Suprapubic skin (tissue), 4 donors: ENCODE results near the gene PKIB. TPM values are rescaled to one million over a fixed set of nuclear protein-coding genes. Genes with fewer than 3 reads are reported as not detected.
A peak's percentile ranks its signal among the peaks of the same experiment; 100 is the strongest.

Experiments used
- DNase-seq, 2 donors: peaks; one replicate each; pipeline ENCODE4 v3.0.0-alpha.2; 2019; ENCODE audit warnings: low spot score in 2 of 2
- H3K27ac ChIP-seq: fragments of 200-600 bp; sonication (generic); one replicate; pipeline ENCODE4 v1.5.1; 2019
- H3K27me3 ChIP-seq: fragments of 200-600 bp; sonication (generic); one replicate; pipeline ENCODE4 v1.5.1; 2019
- H3K36me3 ChIP-seq: fragments of 200-600 bp; sonication (generic); one replicate; pipeline ENCODE4 v1.5.1; 2019
- H3K4me1 ChIP-seq: fragments of 200-600 bp; sonication (generic); one replicate; pipeline ENCODE4 v1.5.1; 2019
- H3K4me3 ChIP-seq: fragments of 200-600 bp; sonication (generic); one replicate; pipeline ENCODE4 v1.5.1; 2019; ENCODE audit warnings: mild to moderate bottlenecking
- H3K9me3 ChIP-seq: fragments of 200-600 bp; sonication (generic); one replicate; pipeline ENCODE4 v1.5.1; 2019
- CTCF ChIP-seq, 2 donors: fragments of 200-600 bp in 1 of 2; fragments of 450-650 bp in 1 of 2; sonication (generic) in 1 of 2; IDR thresholded peaks; one replicate each; pipeline ENCODE4 v1.5.1; 2016 to 2019; ENCODE audit warnings: antibody characterized with exemption in 2 of 2, mild to moderate bottlenecking in 1 of 2, moderate library complexity in 1 of 2
- EP300 ChIP-seq: sonication (generic); formaldehyde crosslinking; IDR thresholded peaks from one replicate; pipeline ENCODE4 v1.6.1; 2017; ENCODE audit warnings: antibody characterized with exemption
- POLR2A ChIP-seq, 2 donors: fragments of 450-650 bp; IDR thresholded peaks; one replicate each; pipeline ENCODE4 v1.6.1; 2017; ENCODE audit warnings: antibody characterized with exemption in 2 of 2, mild to moderate bottlenecking in 2 of 2, moderate library complexity in 2 of 2
- POLR2AphosphoS5 ChIP-seq, 3 donors: sonication (generic); formaldehyde crosslinking; IDR thresholded peaks; one replicate each; pipeline ENCODE4 v1.6.1; 2017; ENCODE audit warnings: antibody characterized with exemption in 3 of 3
- WGBS: methylation state at CpG from one replicate; pipeline ENCODE4 v1.1.5; 2018; 5-methylcytosine and 5-hydroxymethylcytosine counted together
- total RNA-seq, 4 donors: library from RNA; depleted of rRNA; stranded (reverse); fragments of >200 nt; gene quantifications; one replicate each; pipeline ENCODE4 v1.1.0, GENCODE V29; 2016

PKIB gene
- total RNA-seq, 4 donors from 2014 or later = 6.4 to 12.0 (median 8.2) TPM

- WGBS = 78% methylated on average over 4 of the region's 4 CpGs
- no peaks in the 10 kb centered on the region for H3K36me3 ChIP-seq
- H3K27me3 ChIP-seq = no peaks in the 10 kb centered on the region
- H3K27ac ChIP-seq = no peak overlapping the region
- H3K4me3 ChIP-seq = no peak overlapping the region
- no peak for TF ChIP-seq EP300
- TF ChIP-seq POLR2AphosphoS5 (IDR thresholded peaks at IDR 0.05) = no peak
- TF ChIP-seq POLR2A (IDR thresholded peaks at IDR 0.05) = no peak
- no peak for TF ChIP-seq CTCF (IDR thresholded peaks at IDR 0.05)
- DNase-seq = no peak
- H3K4me1 ChIP-seq = no peaks in the 10 kb centered on the region
- no peaks in the 10 kb centered on the region for H3K9me3 ChIP-seq
These were observed 112.5 kb downstream of the PKIB start for GRCh38 chr6:122722746-122723145.

DNA sequence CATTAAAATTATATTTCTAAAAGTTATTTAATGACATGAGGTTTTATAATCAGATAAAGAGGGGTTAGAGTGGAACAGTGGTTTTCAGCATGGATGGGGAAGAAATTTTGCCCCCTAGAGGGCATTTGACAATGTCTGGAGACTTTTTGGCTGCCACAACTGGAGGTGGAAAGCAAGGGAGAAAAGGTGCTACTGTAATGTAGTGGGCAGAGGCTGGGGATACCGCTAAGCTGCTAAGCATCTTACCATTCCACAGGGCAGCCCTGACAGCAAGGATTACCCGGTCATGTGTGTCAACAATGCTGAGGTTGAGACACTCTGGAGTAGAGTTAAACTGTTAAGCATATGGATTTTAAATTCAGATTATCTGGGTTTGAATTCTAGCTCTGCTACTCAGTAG lies 116.4 kb downstream of the PKIB start:
- DNase-seq = no peak
- H3K27ac ChIP-seq = no peak overlapping the region
- WGBS = 55% methylated on average over 2 of the region's 2 CpGs
- no peaks in the 10 kb centered on the region for H3K36me3 ChIP-seq
- no peaks in the 10 kb centered on the region for H3K9me3 ChIP-seq
- H3K4me3 ChIP-seq = no peak overlapping the region
- no peaks in the 10 kb centered on the region for H3K27me3 ChIP-seq
- no peaks in the 10 kb centered on the region for H3K4me1 ChIP-seq
- TF ChIP-seq CTCF (IDR thresholded peaks at IDR 0.05) (peak in 1 of 2 donors; percentile 16), POLR2A (IDR thresholded peaks at IDR 0.05) (no peak)

DNA sequence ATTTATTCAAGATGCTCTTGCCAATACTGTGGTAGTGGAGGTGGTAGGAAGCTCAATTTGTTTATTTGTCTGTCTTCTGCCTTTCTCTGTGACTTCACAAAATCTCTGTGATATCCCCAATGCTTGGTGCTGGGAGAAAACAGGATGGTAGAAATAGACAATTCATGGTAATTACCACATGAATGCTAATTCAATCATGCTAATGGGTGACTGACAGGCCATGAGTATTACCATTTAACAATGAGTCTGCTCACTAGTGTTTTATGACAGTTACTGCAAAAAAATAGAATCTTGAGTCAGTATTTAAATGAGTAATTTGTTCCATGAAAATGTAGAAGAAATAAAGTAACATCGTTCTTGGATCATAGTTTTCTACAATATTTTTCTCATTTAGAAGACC lies 117.0 kb downstream of the PKIB start:
- Histone ChIP-seq H3K27me3 (no peaks in the 10 kb centered on the region), H3K36me3 (no peaks in the 10 kb centered on the region), H3K27ac (no peak overlapping the region), H3K9me3 (no peaks in the 10 kb centered on the region), H3K4me1 (no peaks in the 10 kb centered on the region), H3K4me3 (no peak overlapping the region)
- no peak for DNase-seq
- 69% methylated on average over 1 of the region's 1 CpG for WGBS
- TF ChIP-seq CTCF (IDR thresholded peaks at IDR 0.05) = no peak
- TF ChIP-seq POLR2A (IDR thresholded peaks at IDR 0.05) = no peak
- TF ChIP-seq POLR2AphosphoS5 (IDR thresholded peaks at IDR 0.05) = no peak
- no peak for TF ChIP-seq EP300

DNA sequence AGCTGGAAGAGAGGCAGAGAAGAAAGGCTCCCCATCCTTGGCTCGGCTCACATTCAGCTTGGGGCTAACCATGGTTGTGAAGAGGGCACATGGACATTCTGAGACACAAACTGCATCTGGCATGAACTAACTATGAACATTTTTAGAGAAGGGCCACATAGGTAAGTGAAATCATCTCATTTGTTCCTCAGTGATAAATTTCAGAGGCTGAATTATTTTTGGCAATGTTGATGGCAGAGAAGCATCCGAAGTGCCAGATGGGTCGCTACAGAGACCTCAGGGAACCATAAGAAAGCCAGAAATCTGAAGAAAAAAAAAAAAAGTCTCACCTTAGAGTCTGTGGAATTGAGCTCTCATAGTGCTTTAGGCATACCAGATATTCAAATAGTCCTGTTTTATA lies 120.1 kb downstream of the PKIB start:
- DNase-seq = no peak
- H3K36me3 ChIP-seq = no peaks in the 10 kb centered on the region
- no peaks in the 10 kb centered on the region for H3K9me3 ChIP-seq
- H3K27me3 ChIP-seq = no peaks in the 10 kb centered on the region
- TF ChIP-seq CTCF (IDR thresholded peaks at IDR 0.05) (no peak), EP300 (no peak), POLR2A (IDR thresholded peaks at IDR 0.05) (no peak), POLR2AphosphoS5 (IDR thresholded peaks at IDR 0.05) (no peak)
- H3K4me3 ChIP-seq = no peak overlapping the region
- peaks cover 6% of the 10 kb centered on the region for H3K4me1 ChIP-seq
- no peak overlapping the region for H3K27ac ChIP-seq
- WGBS = 76% methylated on average over 3 of the region's 3 CpGs

- Histone ChIP-seq H3K9me3 (no peaks in the 10 kb centered on the region), H3K36me3 (no peaks in the 10 kb centered on the region), H3K4me3 (no peak overlapping the region), H3K27ac (no peak overlapping the region), H3K4me1 (peaks cover 9% of the 10 kb centered on the region), H3K27me3 (no peaks in the 10 kb centered on the region)
- no peak for TF ChIP-seq POLR2AphosphoS5 (IDR thresholded peaks at IDR 0.05)
- TF ChIP-seq CTCF (IDR thresholded peaks at IDR 0.05) = peak; percentile 54 to 67
- no peak for DNase-seq
- 2% methylated on average over 4 of the region's 4 CpGs for WGBS
These were observed 120.7 kb downstream of the PKIB start for GRCh38 chr6:122730775-122731386.
